DOHH2 (cell line): ENCODE measurements around the gene CRK.

Experiments used
- H3F3A ChIP-seq: fragments of 200-600 bp; sonication (generic), shearing (Covaris generic); 2 replicates; pipeline ENCODE4 v1.6.0; 2016; ENCODE audit warnings: antibody characterized with exemption, mild to moderate bottlenecking; ENCODE audit not compliant: control insufficient read depth, insufficient read depth
- H3K27ac ChIP-seq: fragments of 200-600 bp; sonication (generic); 2 replicates; pipeline ENCODE4 v1.5.1; 2014; ENCODE audit warnings: low read depth, mild to moderate bottlenecking, low read length, moderate library complexity
- H3K27me3 ChIP-seq: fragments of 200-600 bp; sonication (generic); 2 replicates; pipeline ENCODE4 v1.6.1; 2014; ENCODE audit warnings: mild to moderate bottlenecking, low read length, mixed read lengths; ENCODE audit not compliant: control insufficient read depth
- H3K36me3 ChIP-seq: fragments of 200-600 bp; sonication (generic); 2 replicates; pipeline ENCODE4 v1.6.1; 2014; ENCODE audit warnings: mild to moderate bottlenecking, low read length, moderate library complexity, mixed read lengths; ENCODE audit not compliant: control insufficient read depth
- H3K4me1 ChIP-seq: fragments of 200-600 bp; sonication (generic); 2 replicates; pipeline ENCODE4 v1.6.1; 2014; ENCODE audit warnings: mild to moderate bottlenecking, low read length, mixed read lengths; ENCODE audit not compliant: control insufficient read depth
- H3K4me2 ChIP-seq: fragments of 200-600 bp; sonication (generic); 2 replicates; pipeline ENCODE4 v1.6.0; 2014; ENCODE audit warnings: mild to moderate bottlenecking, low read length, moderate library complexity
- H3K4me3 ChIP-seq: fragments of 200-600 bp; sonication (generic); 2 replicates; pipeline ENCODE4 v1.5.1; 2014; ENCODE audit warnings: mild to moderate bottlenecking, low read length, mixed read lengths
- H3K79me2 ChIP-seq: fragments of 200-600 bp; sonication (generic); 2 replicates; pipeline ENCODE4 v1.6.1; 2014; ENCODE audit warnings: mild to moderate bottlenecking, low read length, mixed read lengths; ENCODE audit not compliant: control insufficient read depth
- H3K9me2 ChIP-seq: fragments of 200-600 bp; sonication (generic); replicated peaks from 2 replicates; pipeline ENCODE4 v1.6.1; 2014; ENCODE audit warnings: mild to moderate bottlenecking, low read length, mixed read lengths; ENCODE audit not compliant: control insufficient read depth
- H3K9me3 ChIP-seq: fragments of 200-600 bp; sonication (generic); 2 replicates; pipeline ENCODE4 v1.6.1; 2014; ENCODE audit warnings: antibody characterized with exemption, low read length, mixed read lengths; ENCODE audit not compliant: control insufficient read depth, insufficient read depth
- H4K20me1 ChIP-seq: fragments of 200-600 bp; sonication (generic); 2 replicates; pipeline ENCODE4 v1.6.0; 2014; ENCODE audit warnings: low read depth, mild to moderate bottlenecking, antibody characterized with exemption, low read length, moderate library complexity; ENCODE audit not compliant: control insufficient read depth, insufficient read depth
- EZH2phosphoT487 ChIP-seq: fragments of 200-600 bp; sonication (generic); IDR thresholded peaks from 2 replicates; pipeline ENCODE4 v1.6.1; 2017; ENCODE audit warnings: borderline replicate concordance, mild to moderate bottlenecking, antibody characterized with exemption, low read length, moderate library complexity, mixed read lengths
- TF ChIP-seq, protein P1 (sequence below): fragments of 200-600 bp; sonication (generic); IDR thresholded peaks from one replicate; pipeline ENCODE4 v1.5.1; 2014; ENCODE audit warnings: antibody characterized with exemption, mild to moderate bottlenecking, low read depth, low read length; ENCODE audit not compliant: poor library complexity, severe bottlenecking

CRK gene

DNA sequence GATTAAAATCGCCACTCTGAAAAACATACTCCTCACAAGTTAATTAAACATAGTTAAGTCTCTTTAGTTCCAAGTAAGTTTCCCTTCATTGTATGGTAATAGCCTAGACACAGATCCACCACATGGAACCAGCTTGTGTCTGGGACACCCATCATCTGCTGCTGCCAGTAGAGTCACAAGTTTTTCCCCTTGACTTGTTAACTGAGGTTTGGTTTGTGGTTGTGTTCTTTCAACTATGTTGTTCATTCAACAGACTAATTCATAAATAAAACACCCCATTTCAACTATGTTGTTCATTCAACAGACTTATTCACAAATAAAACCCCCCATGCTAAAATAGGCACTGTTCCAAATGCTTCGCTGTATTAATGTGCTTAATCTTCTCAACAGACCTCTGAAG is 80.4 kb downstream of the CRK start:
- Histone ChIP-seq H3K79me2 (peaks cover 100% of the 10 kb centered on the region), H3K4me1 (peaks cover 86% of the 10 kb centered on the region), H3K27ac (0 out of 2 replicates have a peak overlapping the region, but pooled peaks have one; percentile 13), H3K36me3 (peaks cover 93% of the 10 kb centered on the region), H3K4me2 (peak overlapping the region; percentile 17), H4K20me1 (peaks cover 90% of the 10 kb centered on the region), H3K9me2 (no peaks in the 10 kb centered on the region), H3K9me3 (no peaks in the 10 kb centered on the region), H3K4me3 (peak overlapping the region; percentile 11; the same call in 1 of the 2 replicates), H3F3A (peaks cover 36% of the 10 kb centered on the region), H3K27me3 (no peaks in the 10 kb centered on the region)
- TF ChIP-seq, protein P1, sequence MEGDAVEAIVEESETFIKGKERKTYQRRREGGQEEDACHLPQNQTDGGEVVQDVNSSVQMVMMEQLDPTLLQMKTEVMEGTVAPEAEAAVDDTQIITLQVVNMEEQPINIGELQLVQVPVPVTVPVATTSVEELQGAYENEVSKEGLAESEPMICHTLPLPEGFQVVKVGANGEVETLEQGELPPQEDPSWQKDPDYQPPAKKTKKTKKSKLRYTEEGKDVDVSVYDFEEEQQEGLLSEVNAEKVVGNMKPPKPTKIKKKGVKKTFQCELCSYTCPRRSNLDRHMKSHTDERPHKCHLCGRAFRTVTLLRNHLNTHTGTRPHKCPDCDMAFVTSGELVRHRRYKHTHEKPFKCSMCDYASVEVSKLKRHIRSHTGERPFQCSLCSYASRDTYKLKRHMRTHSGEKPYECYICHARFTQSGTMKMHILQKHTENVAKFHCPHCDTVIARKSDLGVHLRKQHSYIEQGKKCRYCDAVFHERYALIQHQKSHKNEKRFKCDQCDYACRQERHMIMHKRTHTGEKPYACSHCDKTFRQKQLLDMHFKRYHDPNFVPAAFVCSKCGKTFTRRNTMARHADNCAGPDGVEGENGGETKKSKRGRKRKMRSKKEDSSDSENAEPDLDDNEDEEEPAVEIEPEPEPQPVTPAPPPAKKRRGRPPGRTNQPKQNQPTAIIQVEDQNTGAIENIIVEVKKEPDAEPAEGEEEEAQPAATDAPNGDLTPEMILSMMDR, result no peak
- TF ChIP-seq EZH2phosphoT487, result no peak

DNA sequence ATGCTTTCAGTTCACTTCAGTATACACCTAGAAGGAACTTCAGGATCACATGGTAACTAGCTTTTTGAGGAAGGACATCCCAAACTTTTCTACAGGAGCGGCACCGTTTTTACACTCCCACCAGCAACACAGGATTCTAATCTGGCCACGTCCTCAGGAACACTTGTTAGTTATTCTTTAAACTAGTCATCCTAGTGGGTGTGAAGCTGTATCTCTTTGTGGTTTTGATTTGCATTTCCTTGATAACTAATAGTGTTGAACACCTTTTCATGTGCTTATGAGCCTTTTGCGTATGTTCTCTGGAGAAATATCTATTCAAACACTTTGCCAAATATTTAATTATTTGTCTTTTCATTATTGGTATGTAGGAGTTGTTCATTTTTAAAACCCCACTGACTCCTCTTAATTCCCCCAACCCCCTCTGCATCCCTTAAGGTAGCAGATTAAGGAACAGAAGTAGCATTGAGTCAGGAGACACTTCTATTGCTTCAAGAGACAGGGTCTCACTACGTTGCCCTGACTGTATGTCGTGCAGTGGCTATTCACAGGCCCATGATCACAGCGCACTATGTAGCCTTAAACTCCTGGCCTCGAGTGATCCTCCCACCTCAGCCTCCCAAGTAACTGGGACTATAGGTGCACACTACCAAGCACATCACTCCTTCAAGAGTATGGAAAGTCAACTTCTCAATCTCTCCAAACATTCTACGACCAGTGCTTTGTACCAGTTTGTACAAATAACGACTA is 81.4 kb downstream of the CRK start:
- no peaks in the 10 kb centered on the region for H3K27me3 ChIP-seq
- no peaks in the 10 kb centered on the region for H3K9me3 ChIP-seq
- H3K4me2 ChIP-seq, result peak overlapping the region; percentile 17
- TF ChIP-seq, protein P1, result no peak
- no peak for TF ChIP-seq EZH2phosphoT487
- peaks cover 34% of the 10 kb centered on the region for H3F3A ChIP-seq
- H3K9me2 ChIP-seq, result no peaks in the 10 kb centered on the region
- H3K4me1 ChIP-seq, result peaks cover 78% of the 10 kb centered on the region
- H3K36me3 ChIP-seq, result peaks cover 86% of the 10 kb centered on the region
- no peak overlapping the region for H3K27ac ChIP-seq
- peaks cover 100% of the 10 kb centered on the region for H3K79me2 ChIP-seq
- H3K4me3 ChIP-seq, result peak overlapping the region; percentile 11
- H4K20me1 ChIP-seq, result peaks cover 83% of the 10 kb centered on the region

DNA sequence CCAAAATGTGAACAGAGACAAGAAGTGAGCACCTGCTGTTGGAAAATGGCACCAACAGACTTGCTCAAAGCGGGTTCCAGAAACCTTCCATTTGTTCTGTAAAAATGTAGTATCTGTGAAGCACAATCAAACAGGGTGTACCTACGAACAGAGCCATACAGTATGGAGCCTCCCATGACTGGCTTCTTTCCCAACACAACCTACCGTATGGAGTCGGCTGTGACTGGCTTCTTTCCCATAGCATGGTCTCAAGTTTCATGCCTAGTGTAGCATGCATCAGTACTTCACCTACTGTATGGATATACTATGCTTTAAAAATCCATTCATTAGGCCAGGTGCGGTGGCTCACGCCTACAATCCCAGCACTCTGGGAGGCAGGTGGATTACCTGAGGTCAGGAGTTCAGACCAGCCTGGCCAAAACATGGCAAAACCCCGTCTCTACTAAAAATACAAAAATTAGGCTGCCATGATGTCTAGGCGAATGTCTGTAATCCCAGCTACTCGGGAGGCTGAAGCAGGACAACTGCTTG is 82.3 kb downstream of the CRK start:
- Histone ChIP-seq H3K27me3 (no peaks in the 10 kb centered on the region), H3K36me3 (peaks cover 80% of the 10 kb centered on the region), H3K27ac (no peak overlapping the region), H3K9me2 (no peaks in the 10 kb centered on the region), H3F3A (peaks cover 38% of the 10 kb centered on the region), H3K79me2 (peaks cover 100% of the 10 kb centered on the region), H3K9me3 (no peaks in the 10 kb centered on the region), H3K4me1 (peaks cover 72% of the 10 kb centered on the region), H3K4me3 (no peak overlapping the region), H3K4me2 (no peak overlapping the region), H4K20me1 (peaks cover 77% of the 10 kb centered on the region)
- TF ChIP-seq, protein P1, result no peak
- no peak for TF ChIP-seq EZH2phosphoT487
